Neural progenitor cell (in vitro differentiated cells): ENCODE data around the gene CACYBP. TPM values are rescaled to one million over a fixed set of nuclear protein-coding genes. Genes with fewer than 3 reads are reported as not detected.

Source experiments
- DNase-seq: peaks from one replicate; pipeline ENCODE4 v3.0.0-alpha.2; 2016; ENCODE audit warnings: low spot score
- H2AFZ ChIP-seq: fragments of 200-600 bp; sonication (generic); replicated peaks from 2 replicates; pipeline ENCODE4 v1.6.1; 2016; ENCODE audit warnings: antibody characterized with exemption
- H3F3A ChIP-seq: fragments of 200-600 bp; sonication (generic); 2 replicates; pipeline ENCODE4 v1.6.1; 2016; ENCODE audit warnings: antibody characterized with exemption, low read depth
- H3K27ac ChIP-seq: fragments of 200-600 bp; sonication (generic); 2 replicates; pipeline ENCODE4 v1.5.1; 2016; ENCODE audit warnings: mild to moderate bottlenecking
- H3K27me3 ChIP-seq: fragments of 200-600 bp; sonication (generic); 2 replicates; pipeline ENCODE4 v1.6.1; 2016; ENCODE audit warnings: mild to moderate bottlenecking, moderate library complexity
- H3K36me3 ChIP-seq: fragments of 200-600 bp; sonication (generic); 2 replicates; pipeline ENCODE4 v1.5.1; 2016
- H3K4me1 ChIP-seq: fragments of 200-600 bp; sonication (generic); 2 replicates; pipeline ENCODE4 v1.6.1; 2016; ENCODE audit warnings: mixed run types
- H3K4me2 ChIP-seq: fragments of 200-600 bp; sonication (generic); 2 replicates; pipeline ENCODE4 v1.6.1; 2016
- H3K4me3 ChIP-seq: fragments of 200-600 bp; sonication (generic); 2 replicates; pipeline ENCODE4 v1.5.1; 2016
- H3K79me2 ChIP-seq: fragments of 200-600 bp; sonication (generic); 2 replicates; pipeline ENCODE4 v1.6.1; 2016; ENCODE audit warnings: low read depth
- H3K9ac ChIP-seq: fragments of 200-600 bp; sonication (generic); 2 replicates; pipeline ENCODE4 v1.6.1; 2016
- H3K9me3 ChIP-seq: fragments of 200-600 bp; sonication (generic); 2 replicates; pipeline ENCODE4 v1.5.1; 2016; ENCODE audit warnings: low read depth
- H4K20me1 ChIP-seq: fragments of 200-600 bp; sonication (generic); 2 replicates; pipeline ENCODE4 v1.6.1; 2016; ENCODE audit warnings: low read depth
- H3K27ac Mint-ChIP-seq: 3 replicates; pipeline ENCODE4 v1.8.0; 2021; ENCODE audit warnings: mixed read lengths
- H3K27me3 Mint-ChIP-seq: 2 replicates; pipeline ENCODE4 v1.8.0; 2022; ENCODE audit warnings: low read depth, mild to moderate bottlenecking, inconsistent platforms, moderate library complexity, mixed read lengths; ENCODE audit not compliant: insufficient read depth
- H3K36me3 Mint-ChIP-seq: 3 replicates; pipeline ENCODE4 v1.8.0; 2021; ENCODE audit warnings: mixed read lengths
- H3K4me1 Mint-ChIP-seq: 3 replicates; pipeline ENCODE4 v1.8.0; 2021; ENCODE audit warnings: mixed read lengths
- H3K4me3 Mint-ChIP-seq: 3 replicates; pipeline ENCODE4 v1.8.0; 2021; ENCODE audit warnings: mild to moderate bottlenecking, moderate library complexity, mixed read lengths
- H3K9me3 Mint-ChIP-seq: 3 replicates; pipeline ENCODE4 v1.8.0; 2020; ENCODE audit warnings: mixed read lengths
- CTCF ChIP-seq: fragments of 200-600 bp; sonication (generic); IDR thresholded peaks from 2 replicates; pipeline ENCODE4 v1.5.1; 2017; ENCODE audit warnings: antibody characterized with exemption, mild to moderate bottlenecking
- EZH2 ChIP-seq: fragments of 200-600 bp; sonication (generic); IDR thresholded peaks from 2 replicates; pipeline ENCODE4 v1.6.1; 2017; ENCODE audit warnings: antibody characterized with exemption, mild to moderate bottlenecking, moderate library complexity
- EZH2phosphoT487 ChIP-seq: fragments of 200-600 bp; sonication (generic); IDR thresholded peaks from 2 replicates; pipeline ENCODE4 v1.6.1; 2017; ENCODE audit warnings: antibody characterized with exemption
- total RNA-seq: library from RNA; depleted of rRNA; stranded (reverse); fragments of >200 nt; gene quantifications from 2 replicates; pipeline ENCODE4 v1.2.3, GENCODE V29; 2015; ENCODE audit warnings: low replicate concordance

Gene CACYBP
- total RNA-seq, 1 donor from 2014 or later: 166 TPM

GRCh38 chr1:174996476-174996875 lies 3.3 kb upstream of the CACYBP start:
- H3K36me3 ChIP-seq: no peaks in the 10 kb centered on the region
- H3K27me3 ChIP-seq: no peaks in the 10 kb centered on the region
- Mint-ChIP-seq H3K27me3 (no peaks in the 10 kb centered on the region), H3K36me3 (peaks cover 2% of the 10 kb centered on the region), H3K27ac (no peak overlapping the region), H3K4me3 (no peak overlapping the region), H3K4me1 (peaks cover 18% of the 10 kb centered on the region), H3K9me3 (no peaks in the 10 kb centered on the region)
- no peaks in the 10 kb centered on the region for H3K9me3 ChIP-seq
- TF ChIP-seq EZH2phosphoT487 (no peak), CTCF (no peak), EZH2 (no peak)
- no peak overlapping the region for H3K27ac ChIP-seq
- H3K4me3 ChIP-seq: no peak overlapping the region
- H3K79me2 ChIP-seq: peaks cover 22% of the 10 kb centered on the region
- peaks cover 9% of the 10 kb centered on the region for H3F3A ChIP-seq
- H3K4me2 ChIP-seq: no peak overlapping the region
- peaks cover 10% of the 10 kb centered on the region for H4K20me1 ChIP-seq
- no peak for DNase-seq
- peaks cover 7% of the 10 kb centered on the region for H3K4me1 ChIP-seq
- H3K9ac ChIP-seq: no peak overlapping the region
- no peak overlapping the region for H2AFZ ChIP-seq

- Histone ChIP-seq H3K9me3 (no peaks in the 10 kb centered on the region), H3K27ac (no peak overlapping the region), H3F3A (peaks cover 9% of the 10 kb centered on the region), H3K4me1 (peaks cover 12% of the 10 kb centered on the region), H3K27me3 (no peaks in the 10 kb centered on the region), H3K36me3 (no peaks in the 10 kb centered on the region), H3K79me2 (peaks cover 27% of the 10 kb centered on the region), H3K4me3 (no peak overlapping the region), H2AFZ (no peak overlapping the region), H3K4me2 (no peak overlapping the region), H3K9ac (no peak overlapping the region), H4K20me1 (peaks cover 11% of the 10 kb centered on the region)
- TF ChIP-seq EZH2phosphoT487: no peak
- no peak for TF ChIP-seq CTCF
- no peak for TF ChIP-seq EZH2
- Mint-ChIP-seq H3K27me3 (no peaks in the 10 kb centered on the region), H3K27ac (no peak overlapping the region), H3K4me3 (no peak overlapping the region), H3K4me1 (peaks cover 21% of the 10 kb centered on the region), H3K36me3 (peaks cover 3% of the 10 kb centered on the region), H3K9me3 (no peaks in the 10 kb centered on the region)
- no peak for DNase-seq
Measured at GRCh38 chr1:174997041-174997440, 2.7 kb upstream of the CACYBP start.

- no peaks in the 10 kb centered on the region for H3K27me3 ChIP-seq
- peak overlapping the region; percentile 91 for H3K4me2 ChIP-seq
- H3K27ac Mint-ChIP-seq: no peak overlapping the region
- no peaks in the 10 kb centered on the region for H3K27me3 Mint-ChIP-seq
- no peaks in the 10 kb centered on the region for H3K36me3 ChIP-seq
- TF ChIP-seq EZH2phosphoT487: no peak
- TF ChIP-seq CTCF: peak; percentile 92
- H3K79me2 ChIP-seq: peaks cover 44% of the 10 kb centered on the region
- H3F3A ChIP-seq: peaks cover 9% of the 10 kb centered on the region
- H3K4me1 ChIP-seq: peaks cover 21% of the 10 kb centered on the region
- no peak overlapping the region for H3K4me3 Mint-ChIP-seq
- H3K9me3 Mint-ChIP-seq: no peaks in the 10 kb centered on the region
- H3K9me3 ChIP-seq: no peaks in the 10 kb centered on the region
- H3K36me3 Mint-ChIP-seq: peaks cover 8% of the 10 kb centered on the region
- H3K4me1 Mint-ChIP-seq: peaks cover 29% of the 10 kb centered on the region
- H3K4me3 ChIP-seq: peak overlapping the region; percentile 70
- peak overlapping the region; percentile 97 for H3K27ac ChIP-seq
- peak overlapping the region; percentile 95 for H3K9ac ChIP-seq
- peaks cover 19% of the 10 kb centered on the region for H4K20me1 ChIP-seq
- H2AFZ ChIP-seq: peak overlapping the region; percentile 91
- peak; percentile 77 for DNase-seq
Measured at GRCh38 chr1:174998569-174999215, 1.1 kb upstream of the CACYBP start.
